HG02763 (cell line): ENCODE data around the gene CHRNA7.
"Not testable (repeated sequence)": the region's sequence is repeated elsewhere in the genome, so short reads cannot be mapped to it uniquely, and the experiment has no call there.

Source experiments
- ATAC-seq: cut with Tn5 transposase; IDR thresholded peaks from one replicate; pipeline ENCODE4 v1.9.1; 2021; ENCODE audit warnings: mild to moderate bottlenecking, moderate library complexity; ENCODE audit not compliant: unreplicated experiment

Gene CHRNA7

GRCh38 chr15:32166270-32166669 is 136.0 kb downstream of the CHRNA7 start:
- not testable (repeated sequence) for ATAC-seq

GRCh38 chr15:32167913-32168312 is 137.6 kb downstream of the CHRNA7 start:
- not testable (repeated sequence) for ATAC-seq

GRCh38 chr15:32180579-32180978 is 150.3 kb downstream of the CHRNA7 start:
- ATAC-seq, result not testable (repeated sequence)

- not testable (repeated sequence) for ATAC-seq
Measured at GRCh38 chr15:32193780-32194179, 163.5 kb downstream of the CHRNA7 start.

- not testable (repeated sequence) for ATAC-seq
Measured at GRCh38 chr15:32196206-32196605, 165.9 kb downstream of the CHRNA7 start.

GRCh38 chr15:32198938-32199337 is 168.6 kb downstream of the CHRNA7 start:
- ATAC-seq, result not testable (repeated sequence)

GRCh38 chr15:32209081-32209480 is 178.8 kb downstream of the CHRNA7 start:
- ATAC-seq, result not testable (repeated sequence)

- no peak for ATAC-seq
Measured at GRCh38 chr15:32218666-32219065, 188.4 kb downstream of the CHRNA7 start.
